Small intestine (tissue), 7 donors: Measurements from ENCODE around the gene AGPS. TPM values are rescaled to one million over a fixed set of nuclear protein-coding genes. Genes with fewer than 3 reads are reported as not detected.
"Not testable (repeated sequence)": the region's sequence is repeated elsewhere in the genome, so short reads cannot be mapped to it uniquely, and the experiment has no call there.

ENCODE experiments used
- DNase-seq, 2 donors: peaks; one replicate each; pipeline versions ENCODE4 v3.0.0 to v3.0.0-alpha.2; 2013
- FAIRE-seq: peaks from 2 replicates; lab custom pipeline; 2012; peaks lifted over from hg19 to GRCh38; lab: Jason Lieb, UNC
- H3K27ac ChIP-seq, 3 donors: one replicate each; pipeline ENCODE4 v1.5.1; 2013; ENCODE audit warnings: low read length in 2 of 3, mild to moderate bottlenecking in 2 of 3, control low read depth in 1 of 3, inconsistent platforms in 1 of 3, low read depth in 1 of 3, moderate library complexity in 1 of 3
- H3K27me3 ChIP-seq, 3 donors: one replicate each; pipeline ENCODE4 v1.6.1; 2013; ENCODE audit warnings: low read length in 3 of 3, inconsistent platforms in 1 of 3; ENCODE audit not compliant: control insufficient read depth in 3 of 3, insufficient read depth in 3 of 3
- H3K36me3 ChIP-seq, 3 donors: one replicate each; pipeline ENCODE4 v1.6.1; 2013; ENCODE audit warnings: low read length in 3 of 3, inconsistent platforms in 1 of 3, low read depth in 1 of 3, mild to moderate bottlenecking in 1 of 3, moderate library complexity in 1 of 3; ENCODE audit not compliant: control insufficient read depth in 3 of 3, insufficient read depth in 2 of 3
- H3K4me1 ChIP-seq, 3 donors: one replicate each; pipeline ENCODE4 v1.6.1; 2013; ENCODE audit warnings: low read length in 2 of 3, inconsistent platforms in 1 of 3, low read depth in 1 of 3, mild to moderate bottlenecking in 1 of 3, moderate library complexity in 1 of 3; ENCODE audit not compliant: control insufficient read depth in 3 of 3, insufficient read depth in 2 of 3
- H3K4me3 ChIP-seq, 3 donors: one replicate each; pipeline ENCODE4 v1.5.1; 2013; ENCODE audit warnings: low read length in 3 of 3, control low read depth in 1 of 3, inconsistent platforms in 1 of 3, low read depth in 1 of 3, mild to moderate bottlenecking in 1 of 3, moderate library complexity in 1 of 3
- H3K9me3 ChIP-seq, 2 donors: one replicate each; pipeline ENCODE4 v1.6.1; 2013; ENCODE audit warnings: low read depth in 1 of 2, low read length in 1 of 2; ENCODE audit not compliant: control insufficient read depth in 2 of 2, insufficient read depth in 1 of 2
- WGBS, 3 donors: extraction: QIAGEN DNeasy Blood & Tissue Kit; methylation state at CpG; one replicate each; pipeline ENCODE4 v1.1.7; 2013; 5-methylcytosine and 5-hydroxymethylcytosine counted together
- polyA plus RNA-seq, 4 donors: library from polyadenylated mRNA; stranded (reverse) in 3 of 4; unstranded in 1 of 4; fragments of 200-250 nt in 3 of 4; fragments of 120-200 nt in 1 of 4; gene quantifications; one replicate each; pipeline versions ENCODE4 v1.2.1 to v1.2.3, GENCODE V29; 2013
- donor health status: healthy with polysubstance abuse.
- donor health status: control.
- donor health status: control.
- donor health status: Bipolar disorder and iron deficiency.
- donor health status: healthy.

Gene AGPS
- polyA plus RNA-seq, 4 donors = 7.6 to 26.7 (median 11.8) TPM

DNA sequence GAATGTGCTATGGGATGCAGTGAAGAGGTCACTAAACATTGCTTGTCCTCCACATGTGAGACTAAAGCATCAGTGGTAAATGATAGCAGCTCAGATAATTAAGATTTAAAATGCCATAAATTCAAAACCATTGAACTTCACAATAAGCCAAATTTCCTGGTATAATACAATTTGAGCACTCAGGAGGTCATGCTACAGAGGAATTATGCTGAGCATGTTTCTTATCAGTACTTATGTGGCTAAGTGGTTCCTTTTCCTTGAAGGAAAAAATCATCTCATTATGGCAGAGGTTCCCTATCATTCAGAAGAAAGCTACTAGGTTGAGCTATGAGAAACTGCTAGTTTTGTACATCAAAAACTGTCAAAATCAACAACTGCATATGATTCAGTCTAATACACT, 156.6 kb downstream of the AGPS start:
- H3K27ac ChIP-seq = no peak overlapping the region
- peaks cover 0 to 4% (median 2%) of the 10 kb centered on the region in 3 donors for H3K4me1 ChIP-seq
- H3K27me3 ChIP-seq = no peaks in the 10 kb centered on the region
- H3K36me3 ChIP-seq = no peaks in the 10 kb centered on the region
- H3K4me3 ChIP-seq = no peak overlapping the region
- peaks cover 0 to 8% of the 10 kb centered on the region in 2 donors for H3K9me3 ChIP-seq
- FAIRE-seq (no peak), DNase-seq (no peak)

DNA sequence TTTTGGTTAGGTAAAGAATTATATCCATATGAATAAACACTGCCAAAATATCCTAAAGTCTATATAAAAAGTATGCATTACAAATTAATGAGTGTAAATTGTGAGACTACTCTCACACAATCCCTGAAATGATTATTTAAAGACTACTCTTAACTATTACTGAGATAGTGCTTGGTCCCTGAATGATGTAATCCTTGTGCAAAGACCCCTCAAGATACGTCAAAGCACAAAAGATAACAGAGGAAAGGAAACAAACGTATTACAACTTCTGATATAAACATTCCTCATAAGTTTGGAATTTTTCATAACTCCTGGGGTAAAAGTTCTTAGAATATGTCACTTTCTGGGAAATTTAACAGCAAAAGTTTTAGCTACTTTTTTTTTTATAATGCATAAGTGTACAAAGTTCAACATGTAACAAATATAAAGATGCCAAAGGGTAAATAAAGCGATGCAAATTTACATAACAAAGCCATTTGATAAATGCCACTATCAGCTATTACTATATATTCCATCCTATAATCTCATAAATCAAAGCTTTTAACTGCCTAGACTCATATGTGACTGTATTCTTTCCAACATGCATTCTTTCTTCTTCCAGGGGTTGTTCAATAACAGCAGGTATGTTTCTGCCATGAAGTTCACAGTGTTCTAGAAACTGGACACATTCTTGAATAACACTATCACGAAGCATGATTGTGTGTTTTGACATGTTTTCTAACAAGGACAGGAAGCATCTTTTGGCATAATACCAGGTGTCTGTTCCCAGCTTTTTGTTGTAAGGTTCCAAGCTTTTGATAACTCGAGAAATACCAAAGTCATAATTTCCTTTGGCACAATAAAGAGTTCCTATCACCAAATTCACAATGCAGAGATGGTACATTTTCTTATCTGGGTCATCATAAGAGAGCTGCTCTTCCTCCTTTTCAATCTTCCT, 158.0 kb downstream of the AGPS start:
- Histone ChIP-seq H3K27me3 (no peaks in the 10 kb centered on the region), H3K4me1 (peaks cover 0 to 4% (median 2%) of the 10 kb centered on the region in 3 donors), H3K4me3 (no peak overlapping the region), H3K27ac (no peak overlapping the region), H3K36me3 (no peaks in the 10 kb centered on the region), H3K9me3 (peaks cover 0 to 8% of the 10 kb centered on the region in 2 donors)
- no peak for FAIRE-seq
- WGBS, 3 donors = 68 to 83% (median 75%) methylated on average over 5 of the region's 5 CpGs
- no peak for DNase-seq

- WGBS, 3 donors = 89 to 98% (median 95%) methylated on average over 4 of the region's 4 CpGs
- not testable (repeated sequence) for FAIRE-seq, H3K9me3 ChIP-seq
Measured at GRCh38 chr2:177551360-177551759, 158.8 kb downstream of the AGPS start.

GRCh38 chr2:177551989-177552421, 159.4 kb downstream of the AGPS start:
- no peak for FAIRE-seq

More at GRCh38 chr2:177551360-177551759, 158.8 kb downstream of the AGPS start:
- H3K27me3 ChIP-seq, H3K4me1 ChIP-seq, H3K27ac ChIP-seq, H3K36me3 ChIP-seq, H3K4me3 ChIP-seq, DNase-seq: not testable (repeated sequence)

DNA sequence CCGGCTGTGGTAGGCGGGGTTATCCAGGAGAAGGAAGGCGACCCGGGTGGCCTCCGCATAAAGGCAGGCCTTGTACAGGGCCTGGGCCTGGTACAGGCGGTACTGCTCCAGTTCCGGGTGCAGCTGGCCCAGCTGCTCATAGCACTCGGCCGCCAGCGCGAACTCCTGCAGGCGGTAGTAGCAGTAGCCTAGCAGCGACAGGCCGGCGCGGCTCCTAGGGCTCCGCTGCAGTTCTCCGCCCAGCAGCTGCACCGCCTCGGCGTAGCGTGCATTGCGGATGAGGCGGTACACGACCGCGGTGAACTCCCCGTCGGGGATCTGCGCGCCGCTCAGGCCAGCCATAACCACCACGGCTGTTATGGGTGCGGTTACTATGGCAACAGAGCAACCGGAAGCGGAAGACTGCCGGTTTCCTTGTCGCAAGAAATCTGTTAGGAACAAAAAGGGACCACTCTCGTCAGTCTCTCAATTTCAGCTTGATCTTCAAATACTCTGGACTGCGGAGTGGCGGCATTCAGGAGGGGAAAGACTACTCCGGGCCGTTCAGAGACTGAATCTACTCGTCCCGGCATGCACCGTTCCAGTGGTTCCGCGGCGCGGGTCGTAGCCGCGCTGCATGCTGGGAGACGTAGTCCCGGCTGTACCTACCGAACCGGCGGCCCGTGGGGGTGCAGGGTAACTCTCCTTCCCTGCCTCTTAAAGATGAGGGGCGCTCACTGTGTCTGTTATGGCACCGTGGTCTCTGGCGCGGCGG, 160.0 kb downstream of the AGPS start:
- FAIRE-seq = no peak
- no peaks in the 10 kb centered on the region for H3K9me3 ChIP-seq
- no peaks in the 10 kb centered on the region for H3K27me3 ChIP-seq
- H3K36me3 ChIP-seq = no peaks in the 10 kb centered on the region
- H3K4me3 ChIP-seq = peak overlapping the region; percentile 69 to 87 (median 72)
- H3K4me1 ChIP-seq = peaks cover 0 to 4% (median 2%) of the 10 kb centered on the region in 3 donors
- H3K27ac ChIP-seq = peak overlapping the region; percentile 84 to 99 (median 95)
- 1 to 2% (median 2%) methylated on average over 48 to 64 of the region's 64 CpGs for WGBS, 3 donors
- DNase-seq = peak; percentile 89 to 97

More at GRCh38 chr2:177551989-177552421, 159.4 kb downstream of the AGPS start:
- Histone ChIP-seq H3K4me3 (peak overlapping the region in 2 of 3 donors; percentile 72 to 87), H3K36me3 (no peaks in the 10 kb centered on the region), H3K27me3 (no peaks in the 10 kb centered on the region), H3K4me1 (peaks cover 0 to 4% (median 2%) of the 10 kb centered on the region in 3 donors), H3K9me3 (no peaks in the 10 kb centered on the region), H3K27ac (peak overlapping the region; percentile 84 to 99 (median 95))
- peak; percentile 45 to 52 for DNase-seq
- 41 to 57% (median 55%) methylated on average over 13 of the region's 13 CpGs for WGBS, 3 donors

GRCh38 chr2:177553176-177553884, 160.8 kb downstream of the AGPS start:
- FAIRE-seq (no peak), DNase-seq (no peak)
- H3K4me3 ChIP-seq = peak overlapping the region; percentile 69 to 87 (median 72)

GRCh38 chr2:177554365-177554764, 161.8 kb downstream of the AGPS start:
- H3K4me3 ChIP-seq = no peak overlapping the region
- peaks cover 0 to 4% of the 10 kb centered on the region in 2 donors for H3K9me3 ChIP-seq
- H3K4me1 ChIP-seq = peaks cover 0 to 4% (median 2%) of the 10 kb centered on the region in 3 donors
- H3K27me3 ChIP-seq = no peaks in the 10 kb centered on the region
- no peaks in the 10 kb centered on the region for H3K36me3 ChIP-seq
- no peak overlapping the region for H3K27ac ChIP-seq
- DNase-seq = no peak
- FAIRE-seq = no peak

More at GRCh38 chr2:177553176-177553884, 160.8 kb downstream of the AGPS start:
- H3K27ac ChIP-seq = peak overlapping the region; percentile 84 to 99 (median 95)
- WGBS, 3 donors = 1 to 6% (median 2%) methylated on average over 17 of the region's 17 CpGs
- H3K36me3 ChIP-seq = no peaks in the 10 kb centered on the region
- no peaks in the 10 kb centered on the region for H3K27me3 ChIP-seq
- H3K9me3 ChIP-seq = peaks cover 0 to 3% of the 10 kb centered on the region in 2 donors
- H3K4me1 ChIP-seq = peaks cover 0 to 4% (median 2%) of the 10 kb centered on the region in 3 donors
